OCI-LY1 (cell line): ENCODE results near the gene KIAA0040.

ENCODE experiments used
- EZH2 ChIP-seq: fragments of 200-600 bp; sonication (generic), shearing (Covaris generic); IDR thresholded peaks from 2 replicates; pipeline ENCODE4 v1.8.0; 2017; ENCODE audit warnings: borderline replicate concordance, mixed run types, mild to moderate bottlenecking, antibody characterized with exemption, low read length, moderate library complexity, mixed read lengths
- TF ChIP-seq, protein P1 (sequence below): fragments of 200-600 bp; sonication (generic), shearing (Covaris generic); IDR thresholded peaks from 2 replicates; pipeline ENCODE4 v1.5.1; 2017; ENCODE audit warnings: mild to moderate bottlenecking, antibody characterized with exemption, low read length, moderate library complexity, mixed read lengths

DNA sequence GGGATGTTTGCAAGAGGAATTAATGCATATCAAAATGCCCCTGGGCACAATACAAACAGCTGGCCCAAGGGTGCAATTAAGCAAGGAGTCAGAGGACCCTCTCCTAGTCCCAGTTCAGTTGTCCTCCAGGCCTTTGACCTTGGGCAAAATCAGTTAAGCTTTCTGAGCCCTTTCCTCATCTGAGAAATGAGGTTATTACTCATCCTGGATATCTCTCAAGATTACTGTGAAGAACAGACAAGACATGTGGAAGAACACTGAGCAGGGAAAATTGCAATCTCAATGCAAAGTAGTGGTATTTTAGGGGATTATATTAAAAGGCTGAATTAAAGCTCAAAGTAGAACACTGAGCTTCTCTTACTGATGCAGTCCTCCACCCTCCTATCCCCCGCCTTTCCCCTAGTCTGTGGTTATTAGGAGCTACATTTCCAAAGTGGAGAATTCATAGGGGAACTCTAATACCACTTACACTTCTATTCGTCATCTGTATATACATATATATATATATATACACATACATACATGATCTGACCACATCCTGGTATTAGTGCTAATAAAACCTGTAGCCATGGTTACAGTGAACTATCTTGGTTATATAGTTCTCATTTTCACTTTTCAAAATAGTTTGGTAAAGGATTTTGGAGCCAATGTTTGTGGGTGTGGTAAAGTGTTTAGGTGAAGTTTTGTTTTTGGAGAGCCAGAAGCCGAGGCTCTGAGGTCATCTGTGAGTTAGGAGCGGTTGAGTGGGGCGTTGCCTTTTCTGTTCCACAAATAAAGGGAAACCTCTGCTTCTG lies 18.1 kb downstream of the KIAA0040 start:
- TF ChIP-seq, protein P1, sequence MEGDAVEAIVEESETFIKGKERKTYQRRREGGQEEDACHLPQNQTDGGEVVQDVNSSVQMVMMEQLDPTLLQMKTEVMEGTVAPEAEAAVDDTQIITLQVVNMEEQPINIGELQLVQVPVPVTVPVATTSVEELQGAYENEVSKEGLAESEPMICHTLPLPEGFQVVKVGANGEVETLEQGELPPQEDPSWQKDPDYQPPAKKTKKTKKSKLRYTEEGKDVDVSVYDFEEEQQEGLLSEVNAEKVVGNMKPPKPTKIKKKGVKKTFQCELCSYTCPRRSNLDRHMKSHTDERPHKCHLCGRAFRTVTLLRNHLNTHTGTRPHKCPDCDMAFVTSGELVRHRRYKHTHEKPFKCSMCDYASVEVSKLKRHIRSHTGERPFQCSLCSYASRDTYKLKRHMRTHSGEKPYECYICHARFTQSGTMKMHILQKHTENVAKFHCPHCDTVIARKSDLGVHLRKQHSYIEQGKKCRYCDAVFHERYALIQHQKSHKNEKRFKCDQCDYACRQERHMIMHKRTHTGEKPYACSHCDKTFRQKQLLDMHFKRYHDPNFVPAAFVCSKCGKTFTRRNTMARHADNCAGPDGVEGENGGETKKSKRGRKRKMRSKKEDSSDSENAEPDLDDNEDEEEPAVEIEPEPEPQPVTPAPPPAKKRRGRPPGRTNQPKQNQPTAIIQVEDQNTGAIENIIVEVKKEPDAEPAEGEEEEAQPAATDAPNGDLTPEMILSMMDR = no peak
- TF ChIP-seq EZH2 = no peak
